HepG2 (cell line): ENCODE data around the gene SND1. TPM values are rescaled to one million over a fixed set of nuclear protein-coding genes. Genes with fewer than 3 reads are reported as not detected.

Source experiments
- ATAC-seq: fragments of 200-7000 bp; cut with Tn5 transposase; 3 replicates; pipeline ENCODE4 v1.9.1; 2020; ENCODE audit warnings: mild to moderate bottlenecking, moderate library complexity
- BruUV-seq: library from RNA; stranded (reverse); fragments of 400-500 nt; replicated peaks from 2 replicates; lab custom pipeline; 2021; lab: Mats Ljungman, UMichigan
- CTCF ChIA-PET: fragments of 300-600 bp; formaldehyde crosslinking; extraction: SDS; loops from one replicate; lab custom pipeline; 2021; ENCODE audit warnings: low total read pairs, inconsistent platforms, low intra/inter-chr PET ratio; lab: Yijun Ruan, JAX
- POLR2A ChIA-PET: fragments of 350-600 bp; sonication (Branson Sonifier 250); formaldehyde crosslinking; loops from one replicate; lab custom pipeline; 2020; ENCODE audit warnings: antibody characterized with exemption, inconsistent platforms; lab: Yijun Ruan, JAX
- DNase-seq: peaks from one replicate; pipeline ENCODE4 v3.0.0-alpha.2; 2015; ENCODE audit warnings: low spot score
- FAIRE-seq: peaks from 3 replicates; lab custom pipeline; 2011; peaks lifted over from hg19 to GRCh38; lab: Jason Lieb, UNC
- H2AFZ ChIP-seq: one replicate; pipeline ENCODE4 v1.6.1; 2011; ENCODE audit warnings: low read length, inconsistent platforms
- H3K27ac ChIP-seq: fragments of 300-600 bp; 3 replicates; pipeline ENCODE4 v1.8.0; 2011; ENCODE audit warnings: mixed run types, mild to moderate bottlenecking, mixed read lengths, low read length, inconsistent platforms; ENCODE audit not compliant: insufficient read depth; ENCODE audit errors: extremely low read length
- H3K27me3 ChIP-seq, 2 experiments: fragments of 200-600 bp in 1 of 2; 2 replicates in 1 of 2; 3 replicates in 1 of 2; pipeline versions ENCODE4 v1.6.0 to v1.8.0; 2011; ENCODE audit warnings: low read length in 2 of 2, mild to moderate bottlenecking in 2 of 2, moderate library complexity in 2 of 2, inconsistent platforms in 1 of 2; ENCODE audit not compliant: insufficient read depth in 2 of 2, control insufficient read depth in 1 of 2
- H3K36me3 ChIP-seq, 2 experiments: fragments of 200-600 bp in 1 of 2; replicated peaks in 1 of 2; 2 replicates in 1 of 2; 3 replicates in 1 of 2; pipeline versions ENCODE4 v1.5.1 to v1.8.0; 2011; ENCODE audit warnings: low read length in 2 of 2, inconsistent platforms in 1 of 2; ENCODE audit not compliant: insufficient read depth in 2 of 2, control insufficient read depth in 1 of 2
- H3K4me1 ChIP-seq: 2 replicates; pipeline ENCODE4 v1.5.1; 2012; ENCODE audit warnings: low read length, inconsistent platforms; ENCODE audit not compliant: insufficient read depth
- H3K4me2 ChIP-seq: 2 replicates; pipeline ENCODE4 v1.6.0; 2011; ENCODE audit warnings: low read depth, low read length, inconsistent platforms
- H3K4me3 ChIP-seq, 3 experiments: fragments of 200-600 bp in 1 of 3; sonication (generic), shearing (Covaris generic) in 1 of 3; replicated peaks in 1 of 3; 2 replicates each; pipeline ENCODE4 v1.5.1; 2011 to 2016; ENCODE audit warnings: low read length in 3 of 3, inconsistent platforms in 2 of 3, low read depth in 2 of 3, mild to moderate bottlenecking in 2 of 3, control low read depth in 1 of 3, mixed read lengths in 1 of 3; ENCODE audit not compliant: insufficient read depth in 1 of 3
- H3K79me2 ChIP-seq: one replicate; pipeline ENCODE4 v1.6.1; 2011; ENCODE audit warnings: low read length, inconsistent platforms; ENCODE audit not compliant: insufficient read depth
- H3K9ac ChIP-seq: 2 replicates; pipeline ENCODE4 v1.6.0; 2011; ENCODE audit warnings: mild to moderate bottlenecking, low read depth, low read length, inconsistent platforms; ENCODE audit not compliant: insufficient read depth
- H3K9me3 ChIP-seq: 2 replicates; pipeline ENCODE4 v1.5.1; 2012; ENCODE audit warnings: mild to moderate bottlenecking, low read length
- H4K20me1 ChIP-seq: 2 replicates; pipeline ENCODE4 v1.6.0; 2011; ENCODE audit warnings: inconsistent platforms, mild to moderate bottlenecking, low read length, moderate library complexity; ENCODE audit not compliant: insufficient read depth
- BRD4 ChIP-seq: sonication (generic); formaldehyde crosslinking; IDR thresholded peaks from 2 replicates; pipeline ENCODE4 v1.4.0; 2020; ENCODE audit warnings: missing genetic modification reagents
- GTF3A ChIP-seq: sonication (generic); formaldehyde crosslinking; conservative IDR thresholded peaks from 2 replicates; pipeline ENCODE4 v1.4.0; 2020; ENCODE audit warnings: mild to moderate bottlenecking, missing genetic modification reagents
- KLF12 ChIP-seq: sonication (generic); formaldehyde crosslinking; IDR thresholded peaks from 2 replicates; pipeline ENCODE4 v1.4.0; 2020; ENCODE audit warnings: missing genetic modification reagents, borderline replicate concordance
- NRL ChIP-seq: sonication (generic); formaldehyde crosslinking; IDR thresholded peaks from 2 replicates; pipeline ENCODE4 v1.5.0; 2020; ENCODE audit warnings: missing genetic modification reagents, mild to moderate bottlenecking, moderate library complexity, borderline replicate concordance
- PBX2 ChIP-seq: IDR thresholded peaks from 2 replicates; pipeline ENCODE4 v1.6.1; 2016; ENCODE audit warnings: control low read depth
- SOX6 ChIP-seq, 2 experiments: fragments of 450-650 bp in 1 of 2; sonication (generic) in 1 of 2; formaldehyde crosslinking in 1 of 2; IDR thresholded peaks; 2 replicates each; pipeline versions ENCODE4 v1.4.0 to v1.6.1; 2017 to 2020; ENCODE audit warnings: antibody characterized with exemption in 1 of 2, mild to moderate bottlenecking in 1 of 2, missing genetic modification reagents in 1 of 2
- TBX2 ChIP-seq: sonication (generic); formaldehyde crosslinking; IDR thresholded peaks from 2 replicates; pipeline ENCODE4 v1.5.0; 2020; ENCODE audit warnings: missing genetic modification reagents, mild to moderate bottlenecking, borderline replicate concordance
- TP53 ChIP-seq: sonication (generic); formaldehyde crosslinking; conservative IDR thresholded peaks from 2 replicates; pipeline ENCODE4 v1.4.0; 2020; ENCODE audit warnings: missing genetic modification reagents
- ZBTB49 ChIP-seq: sonication (generic); formaldehyde crosslinking; IDR thresholded peaks from 2 replicates; pipeline ENCODE4 v1.4.0; 2020; ENCODE audit warnings: missing genetic modification reagents, borderline replicate concordance
- ZNF296 ChIP-seq: sonication (generic); formaldehyde crosslinking; conservative IDR thresholded peaks from 2 replicates; pipeline ENCODE4 v1.5.0; 2020; ENCODE audit warnings: mild to moderate bottlenecking, missing genetic modification reagents
- ZNF331 ChIP-seq: sonication (generic); formaldehyde crosslinking; IDR thresholded peaks from 2 replicates; pipeline ENCODE4 v1.4.0; 2020; ENCODE audit warnings: missing genetic modification reagents
- ZNF567 ChIP-seq: sonication (generic); formaldehyde crosslinking; IDR thresholded peaks from 2 replicates; pipeline ENCODE4 v1.8.1; 2023; ENCODE audit warnings: mild to moderate bottlenecking, missing genetic modification reagents, borderline replicate concordance
- ZSCAN29 ChIP-seq: sonication (generic); formaldehyde crosslinking; conservative IDR thresholded peaks from 2 replicates; pipeline ENCODE4 v1.4.0; 2020; ENCODE audit warnings: mild to moderate bottlenecking, missing genetic modification reagents
- WGBS: methylation state at CpG from one replicate; pipeline ENCODE4 v1.1.6; 2017; ENCODE audit warnings: low lambda C conversion rate; 5-methylcytosine and 5-hydroxymethylcytosine counted together
- in situ Hi-C: cut with HindIII; loops from 2 replicates; pipeline ENCODE4 v1.10.0; 2017; ENCODE audit warnings: low pct_unique_long_range_greater_than_20kb; ENCODE audit not compliant: extremely low pct_ligation_motif_present
- intact Hi-C: fragments of 100-400 bp; cut with micrococcal nuclease; formaldehyde crosslinking; loops from one replicate; pipeline ENCODE4 v1.10.0; 2022; ENCODE audit not compliant: unreplicated experiment
- polyA plus RNA-seq, 8 experiments: library from polyadenylated mRNA; depleted of rRNA in 3 of 8; stranded (reverse) in 7 of 8; unstranded in 1 of 8; fragments of >200 nt; fragmentation: Illumina TruSeq in 4 of 8; extraction: Trizol in 4 of 8; gene quantifications; 2 replicates each; pipeline versions ENCODE4 v1.2.1 to v1.2.3, GENCODE V29; 2011 to 2016; ENCODE audit warnings: low read depth in 4 of 8, missing spikeins in 1 of 8, mixed read lengths in 1 of 8; ENCODE audit not compliant: insufficient read depth in 1 of 8
- total RNA-seq, 5 experiments: library from RNA; depleted of rRNA; stranded (reverse); fragments of >200 nt; fragmentation: Illumina TruSeq; extraction: Trizol; gene quantifications; 2 replicates each; pipeline ENCODE4 v1.2.3, GENCODE V29; 2016; ENCODE audit warnings: low read depth in 1 of 5
- TF ChIP-seq, protein P1 (sequence below): sonication (generic); formaldehyde crosslinking; IDR thresholded peaks from 2 replicates; pipeline ENCODE4 v1.4.0; 2020; ENCODE audit warnings: mild to moderate bottlenecking, missing genetic modification reagents

SND1 gene
- total and polyA plus RNA-seq, 2 of the 13 experiments (the other 11 are each of a cell fraction or from before 2014, with no cell fraction given) = 110 to 182 TPM

DNA sequence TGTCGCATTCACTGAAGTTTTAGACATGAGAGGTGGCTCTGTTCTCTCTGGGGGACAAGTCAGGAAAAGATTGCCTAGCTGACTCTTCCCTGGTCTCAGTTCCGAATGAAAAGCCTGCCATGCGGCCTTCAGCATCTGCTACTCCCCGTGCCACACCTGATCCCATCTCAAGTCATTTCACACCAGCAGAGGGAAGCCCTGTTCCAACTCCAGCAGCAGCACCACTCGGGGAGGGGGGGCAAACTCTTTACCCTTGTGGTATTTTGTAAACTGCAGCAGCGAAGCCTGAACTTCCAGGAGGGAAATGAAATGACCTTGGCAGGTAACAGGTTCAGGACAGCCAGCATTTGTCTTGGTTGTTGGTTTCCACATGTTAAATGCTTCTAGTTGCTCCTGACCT is 365.5 kb downstream of the SND1 start (continued):
- TF ChIP-seq SOX6 (IDR thresholded peaks at IDR 0.05) (no peak), SOX6 (CRISPR knock-in tag; IDR thresholded peaks at IDR 0.05) (no peak)

GRCh38 chr7:128017862-128018845 is 366.2 kb downstream of the SND1 start:
- FAIRE-seq = no peak
- ATAC-seq = no peak
- no peaks in the 10 kb centered on the region for H3K4me1 ChIP-seq
- H3K9ac ChIP-seq = no peak overlapping the region
- intact Hi-C loops = no loop called here
- no peak for DNase-seq
- no peaks in the 10 kb centered on the region for H4K20me1 ChIP-seq
- BruUV-seq = no TSS peak
- H2AFZ ChIP-seq = no peak overlapping the region
- no peak overlapping the region for H3K4me3 ChIP-seq
- no peak for TF ChIP-seq ZBTB49 (CRISPR knock-in tag)
- no peak for TF ChIP-seq TP53 (CRISPR knock-in tag)
- TF ChIP-seq TBX2 (CRISPR knock-in tag) = no peak
- TF ChIP-seq ZNF331 (CRISPR knock-in tag) = no peak
- no peak for TF ChIP-seq ZSCAN29 (CRISPR knock-in tag)
- TF ChIP-seq BRD4 (CRISPR knock-in tag) = no peak
- TF ChIP-seq, protein P1, sequence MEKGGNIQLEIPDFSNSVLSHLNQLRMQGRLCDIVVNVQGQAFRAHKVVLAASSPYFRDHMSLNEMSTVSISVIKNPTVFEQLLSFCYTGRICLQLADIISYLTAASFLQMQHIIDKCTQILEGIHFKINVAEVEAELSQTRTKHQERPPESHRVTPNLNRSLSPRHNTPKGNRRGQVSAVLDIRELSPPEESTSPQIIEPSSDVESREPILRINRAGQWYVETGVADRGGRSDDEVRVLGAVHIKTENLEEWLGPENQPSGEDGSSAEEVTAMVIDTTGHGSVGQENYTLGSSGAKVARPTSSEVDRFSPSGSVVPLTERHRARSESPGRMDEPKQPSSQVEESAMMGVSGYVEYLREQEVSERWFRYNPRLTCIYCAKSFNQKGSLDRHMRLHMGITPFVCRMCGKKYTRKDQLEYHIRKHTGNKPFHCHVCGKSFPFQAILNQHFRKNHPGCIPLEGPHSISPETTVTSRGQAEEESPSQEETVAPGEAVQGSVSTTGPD (CRISPR knock-in tag) = no peak
- TF ChIP-seq ZNF296 (CRISPR knock-in tag) = no peak
- no peak for TF ChIP-seq KLF12 (CRISPR knock-in tag)
- TF ChIP-seq PBX2 (CRISPR knock-in tag) = no peak
- TF ChIP-seq GTF3A (CRISPR knock-in tag) = no peak
- TF ChIP-seq ZNF567 (CRISPR knock-in tag) = no peak
- TF ChIP-seq NRL (CRISPR knock-in tag) = no peak
- TF ChIP-seq, all 625 proteins: peak for 0
- H3K4me2 ChIP-seq = no peak overlapping the region
- H3K9me3 ChIP-seq = no peaks in the 10 kb centered on the region
- in situ Hi-C loops = no loop called here
- CTCF ChIA-PET = no interaction called here
- no peaks in the 10 kb centered on the region for H3K27me3 ChIP-seq
- 96% methylated on average over 8 of the region's 8 CpGs for WGBS
- H3K36me3 ChIP-seq = peaks cover 16 to 53% of the 10 kb centered on the region in 2 experiments; a peak in 4 of 5 replicates
- H3K27ac ChIP-seq = no peak overlapping the region
- H3K79me2 ChIP-seq = no peaks in the 10 kb centered on the region
- POLR2A ChIA-PET = no interaction called here
